GM18909 (cell line): ENCODE data around the gene PDSS2.
"Not testable (repeated sequence)": the region's sequence is repeated elsewhere in the genome, so short reads cannot be mapped to it uniquely, and the experiment has no call there.

Experiments
- ATAC-seq: cut with Tn5 transposase; IDR thresholded peaks from one replicate; pipeline ENCODE4 v1.9.1; 2021; ENCODE audit warnings: mild to moderate bottlenecking; ENCODE audit not compliant: unreplicated experiment, poor library complexity

Gene PDSS2

GRCh38 chr6:107280791-107281190 lies 178.6 kb downstream of the PDSS2 start:
- ATAC-seq = no peak

GRCh38 chr6:107280001-107280400 lies 179.4 kb downstream of the PDSS2 start:
- ATAC-seq = not testable (repeated sequence)

GRCh38 chr6:107275330-107275865 lies 184.0 kb downstream of the PDSS2 start:
- ATAC-seq = no peak

- ATAC-seq = no peak
Observed at GRCh38 chr6:107274288-107274687, 185.1 kb downstream of the PDSS2 start.

GRCh38 chr6:107272246-107272645 lies 187.1 kb downstream of the PDSS2 start:
- no peak for ATAC-seq

GRCh38 chr6:107271208-107271790 lies 188.1 kb downstream of the PDSS2 start:
- no peak for ATAC-seq

- ATAC-seq = no peak
Observed at GRCh38 chr6:107267634-107268033, 191.7 kb downstream of the PDSS2 start.

GRCh38 chr6:107267006-107267405 lies 192.4 kb downstream of the PDSS2 start:
- no peak for ATAC-seq

GRCh38 chr6:107266563-107266962 lies 192.8 kb downstream of the PDSS2 start:
- ATAC-seq = no peak

GRCh38 chr6:107264357-107264840 lies 195.0 kb downstream of the PDSS2 start:
- no peak for ATAC-seq

- no peak for ATAC-seq
Observed at GRCh38 chr6:107259951-107260350, 199.4 kb downstream of the PDSS2 start.

GRCh38 chr6:107248147-107248546 lies 211.2 kb downstream of the PDSS2 start:
- no peak for ATAC-seq

- no peak for ATAC-seq
Observed at GRCh38 chr6:107246972-107247615, 212.3 kb downstream of the PDSS2 start.

GRCh38 chr6:107246249-107246971 lies 213.0 kb downstream of the PDSS2 start:
- ATAC-seq = no peak

GRCh38 chr6:107244742-107245480 lies 214.5 kb downstream of the PDSS2 start:
- ATAC-seq = no peak

GRCh38 chr6:107244082-107244741 lies 215.2 kb downstream of the PDSS2 start:
- no peak for ATAC-seq

- no peak for ATAC-seq
Observed at GRCh38 chr6:107243471-107243870, 215.9 kb downstream of the PDSS2 start.

- no peak for ATAC-seq
Observed at GRCh38 chr6:107237992-107238660, 221.2 kb downstream of the PDSS2 start.

- ATAC-seq = no peak
Observed at GRCh38 chr6:107235511-107235910, 223.9 kb downstream of the PDSS2 start.
